ENCODE data around the gene FHOD3.

Gene FHOD3

DNA sequence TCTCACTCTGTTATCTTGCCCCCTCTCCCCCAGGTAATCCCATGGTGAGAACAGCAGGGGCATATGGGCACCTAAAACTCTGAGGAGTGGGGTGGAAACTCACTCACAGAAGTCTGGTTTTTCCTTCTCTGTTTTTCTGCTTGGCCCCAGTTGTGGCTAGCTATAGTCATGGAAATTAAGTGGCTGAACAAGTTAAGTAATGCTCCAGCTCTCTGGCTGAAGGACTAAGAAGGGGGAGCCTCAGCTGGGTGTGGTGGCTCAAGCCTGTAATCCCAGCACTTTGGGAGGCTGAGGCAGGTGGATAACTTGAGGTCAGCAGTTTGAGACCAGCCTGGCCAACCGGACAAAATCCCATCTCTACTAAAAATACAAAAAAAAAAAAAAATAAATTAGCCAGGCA is 270.3 kb downstream of the FHOD3 start:
- DNase-seq, result no peak

DNA sequence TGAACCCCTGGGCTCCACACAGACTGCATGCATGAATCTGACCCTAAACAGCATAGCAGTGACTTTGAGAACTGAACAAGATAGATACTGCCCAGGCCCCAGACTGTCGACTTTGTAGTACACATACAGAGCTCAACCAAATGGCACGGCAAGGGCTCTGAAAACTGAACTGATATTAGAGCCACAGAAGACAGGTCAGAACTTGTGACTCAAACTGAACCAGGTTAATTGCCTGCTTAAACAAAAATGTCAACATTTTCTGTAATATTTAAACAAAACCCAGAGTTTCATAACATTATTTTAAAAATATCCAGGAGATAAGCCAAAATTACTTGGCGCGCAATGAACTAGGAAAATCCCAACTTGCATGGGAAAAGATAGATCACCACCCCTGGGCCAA is 271.0 kb downstream of the FHOD3 start:
- no peak for DNase-seq

DNA sequence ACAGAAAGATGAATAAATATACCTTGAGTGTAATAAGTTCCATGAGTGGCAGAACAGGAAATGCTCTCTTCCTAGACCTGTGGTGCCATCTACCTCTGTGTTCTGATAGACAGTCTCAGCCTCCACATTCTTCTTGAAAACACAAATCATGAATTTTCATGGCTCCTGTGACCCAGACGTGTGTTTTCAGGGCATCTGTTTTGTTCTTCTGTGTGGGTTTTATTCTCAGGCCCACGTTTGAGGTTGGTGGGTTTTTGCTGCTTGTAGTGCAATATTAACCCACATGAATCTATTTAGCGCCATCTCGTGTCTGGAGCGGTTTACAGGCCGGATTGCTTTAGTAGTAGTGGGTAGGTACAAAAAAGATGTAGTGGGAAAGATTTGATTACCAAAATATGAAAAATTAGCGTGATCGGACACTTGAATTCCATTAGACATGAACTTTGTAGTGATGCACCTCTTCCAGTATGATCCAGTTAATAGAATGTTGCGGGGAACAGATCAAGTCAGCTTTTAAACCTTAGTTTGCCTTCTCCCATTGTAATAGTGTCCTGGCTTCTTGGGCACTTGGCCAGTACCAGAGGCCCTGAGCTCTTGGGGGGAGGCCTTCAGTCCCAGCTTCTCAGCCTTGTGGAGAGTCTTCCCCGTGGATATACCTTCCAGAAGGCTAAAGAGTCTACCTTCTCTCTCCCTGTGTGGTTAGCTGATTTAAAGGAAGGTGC is 274.8 kb downstream of the FHOD3 start:
- DNase-seq, result no peak

DNA sequence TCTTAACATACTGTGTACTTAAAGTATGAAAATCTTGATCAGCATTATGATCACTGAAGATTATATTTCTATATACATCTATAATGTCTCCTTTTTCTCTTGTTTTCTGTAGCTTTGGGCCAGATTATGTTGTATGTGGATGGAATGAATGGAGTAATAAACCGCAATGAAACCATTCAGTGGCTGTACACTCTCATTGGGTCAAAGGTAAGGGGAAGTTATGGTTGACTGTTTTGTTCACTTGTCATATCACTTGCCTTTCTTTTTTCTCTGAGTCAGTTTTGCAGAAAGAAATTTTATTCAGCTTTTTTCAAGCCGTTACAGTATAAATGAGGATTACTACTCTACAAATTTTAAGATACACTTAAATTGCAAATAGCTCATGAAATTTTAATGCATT is 278.8 kb downstream of the FHOD3 start:
- DNase-seq, result no peak

DNA sequence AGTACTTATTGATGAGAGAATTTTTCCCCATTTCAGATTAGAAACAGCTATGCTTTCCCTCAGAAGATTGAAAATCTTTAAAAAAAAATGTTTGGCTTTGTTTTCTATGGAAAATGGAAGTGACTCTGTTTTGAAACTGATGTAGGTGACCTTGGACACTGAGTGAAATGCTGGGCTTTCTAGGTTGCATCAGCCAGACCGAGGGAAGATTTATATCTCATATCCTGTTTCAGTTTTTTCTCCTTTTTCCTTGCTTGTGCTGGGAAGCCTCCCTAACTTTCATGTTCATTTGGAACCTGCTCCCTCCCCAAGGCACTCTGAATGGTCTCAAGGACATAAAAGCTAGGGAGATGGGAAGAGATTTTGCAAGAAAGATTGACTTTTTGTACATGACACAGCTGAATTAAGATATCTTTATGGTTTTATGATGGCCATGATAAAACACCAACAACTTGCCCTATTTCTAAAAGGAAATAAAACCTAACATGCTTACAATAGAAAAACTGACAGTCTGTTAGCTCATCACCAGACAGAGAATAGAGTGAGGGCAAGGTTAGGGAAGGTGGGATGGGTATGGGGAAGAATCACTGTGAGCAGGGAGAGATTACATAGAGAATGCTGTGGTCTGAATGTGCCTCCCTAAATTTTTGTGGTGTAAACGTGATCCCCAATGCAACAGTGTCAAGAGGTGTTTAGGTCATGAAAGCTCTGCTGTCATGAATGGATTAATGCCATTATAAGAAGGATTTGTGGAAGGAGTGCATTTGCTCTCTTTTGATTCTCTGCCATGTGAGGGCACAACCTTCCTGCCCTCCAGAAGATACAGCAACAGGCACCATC is 281.6 kb downstream of the FHOD3 start:
- no peak for DNase-seq

DNA sequence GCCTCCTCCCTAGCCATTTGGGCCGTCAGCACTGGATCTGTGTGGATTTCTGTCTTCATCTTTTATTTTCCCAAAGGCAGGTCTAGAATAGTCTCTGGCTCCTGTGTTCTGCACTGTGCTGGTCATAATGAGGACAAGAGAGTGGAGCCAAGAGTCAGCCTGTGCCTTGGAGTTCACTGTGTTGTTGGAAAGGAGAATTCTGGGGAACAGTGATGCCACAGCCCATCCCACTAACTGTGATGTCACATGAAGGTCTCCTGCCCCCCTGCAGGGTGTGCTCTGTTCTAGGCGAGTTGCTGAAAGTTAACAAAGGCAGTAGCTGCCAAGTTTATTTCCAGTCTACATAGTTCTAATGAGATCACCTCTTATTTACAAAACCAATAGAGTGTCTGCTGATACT is 282.8 kb downstream of the FHOD3 start:
- DNase-seq, result no peak

DNA sequence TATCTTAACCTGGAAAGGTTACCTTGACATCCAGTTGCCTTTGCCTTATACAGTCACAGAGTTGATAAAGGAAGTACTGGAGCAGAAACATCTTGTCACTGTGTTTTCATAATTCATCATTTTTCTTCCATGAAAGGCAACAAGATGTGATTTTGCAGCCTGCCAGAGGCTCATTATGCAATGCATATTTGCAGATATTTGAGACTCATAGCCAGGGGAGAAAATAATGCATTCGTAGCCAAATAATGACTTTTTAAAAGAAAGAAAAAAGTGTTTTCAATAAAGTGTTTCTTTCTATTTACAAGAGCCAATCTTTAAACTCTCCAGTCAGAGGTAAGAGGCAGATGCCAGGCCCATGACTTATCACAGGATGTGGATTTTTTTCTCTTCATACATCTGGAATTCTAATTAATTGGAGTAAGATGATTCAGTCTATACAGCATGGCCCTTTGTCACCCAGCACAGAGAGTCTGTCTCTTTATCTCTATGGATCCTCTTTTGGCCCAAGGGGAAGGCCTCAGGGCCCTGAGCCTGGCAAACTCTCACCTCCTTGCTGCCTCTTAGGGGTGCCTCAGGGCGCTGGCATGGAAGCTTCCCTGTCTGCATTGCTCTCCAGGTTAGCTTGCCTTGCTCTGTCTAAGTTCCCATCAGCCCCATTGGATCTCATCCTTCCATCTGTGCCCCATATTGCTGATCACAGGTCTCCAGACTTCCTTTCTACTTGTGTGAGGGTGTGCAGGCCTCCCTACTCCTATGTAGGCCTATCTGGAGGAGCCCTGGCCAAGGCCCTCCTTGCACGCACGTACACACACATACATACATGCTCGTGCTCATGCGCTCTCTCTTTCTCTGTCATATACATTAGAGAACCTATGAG is 283.6 kb downstream of the FHOD3 start:
- DNase-seq, result no peak

DNA sequence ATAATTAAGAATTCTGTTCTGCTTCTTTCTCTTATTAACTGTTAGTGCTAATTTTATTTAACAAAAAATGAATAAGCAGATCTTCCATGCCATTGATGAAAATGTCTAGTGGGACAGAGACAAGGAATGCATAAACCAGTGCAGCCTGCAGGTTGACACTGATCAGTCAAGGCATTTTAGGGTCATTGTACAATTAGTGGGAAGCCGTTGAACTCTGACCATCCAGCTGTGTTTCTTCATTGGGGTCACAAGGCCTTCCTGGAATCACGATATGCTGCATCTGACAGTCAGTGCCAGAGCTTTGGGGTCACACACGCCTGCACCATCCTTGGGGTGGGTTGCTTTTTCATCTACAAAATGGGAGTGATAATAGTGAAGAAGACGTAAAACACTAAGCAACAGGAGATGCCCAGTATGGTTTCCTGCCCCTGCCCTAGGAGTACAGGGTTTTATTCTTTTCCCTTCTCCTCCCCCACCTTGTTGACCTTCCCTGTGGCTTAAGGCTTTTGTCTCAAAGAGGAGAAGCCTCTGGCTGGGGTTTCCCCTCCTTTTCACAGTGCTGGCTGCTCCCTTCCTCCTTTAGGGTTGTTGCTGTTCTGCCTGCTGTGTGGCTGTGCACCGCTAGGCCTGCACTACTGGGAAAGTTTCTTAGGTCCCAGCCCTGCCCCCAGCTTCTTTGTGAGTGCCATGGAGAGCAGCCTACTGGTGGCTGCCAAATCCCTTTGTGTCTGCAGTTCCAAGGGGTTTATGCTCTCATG is 285.7 kb downstream of the FHOD3 start:
- DNase-seq, result no peak

DNA sequence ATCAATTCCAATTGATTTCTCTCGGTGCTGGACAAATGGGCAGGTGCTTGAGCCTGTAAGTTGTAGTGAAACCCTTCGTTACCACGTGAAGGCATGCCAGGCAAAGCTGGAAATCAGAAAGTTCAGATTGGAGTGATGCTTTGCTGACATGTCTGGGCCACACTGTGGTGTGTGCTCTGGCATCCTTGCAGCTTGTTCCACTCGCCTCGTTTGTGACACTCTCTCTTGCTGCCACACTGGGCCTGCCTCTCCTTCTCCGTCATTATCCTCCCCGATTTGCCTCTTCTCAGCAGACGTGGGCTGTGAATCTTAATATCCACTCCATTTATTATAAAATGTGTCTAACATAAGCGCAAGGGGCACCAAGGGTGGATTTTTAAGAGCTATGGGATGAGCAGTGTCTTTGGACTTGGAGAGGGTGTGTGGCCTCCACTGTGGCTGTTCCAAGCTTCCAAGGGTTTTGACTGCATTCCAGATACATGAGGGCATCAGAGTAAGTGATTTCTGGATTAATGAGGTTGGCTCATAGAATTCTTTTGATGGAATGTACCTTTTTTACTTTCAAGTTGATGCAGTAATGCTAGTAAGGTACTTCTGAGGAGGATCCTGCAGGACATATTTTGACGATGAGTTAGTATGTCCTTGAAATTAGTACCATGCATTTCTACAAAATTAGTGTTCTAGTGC is 292.5 kb downstream of the FHOD3 start:
- no peak for DNase-seq

DNA sequence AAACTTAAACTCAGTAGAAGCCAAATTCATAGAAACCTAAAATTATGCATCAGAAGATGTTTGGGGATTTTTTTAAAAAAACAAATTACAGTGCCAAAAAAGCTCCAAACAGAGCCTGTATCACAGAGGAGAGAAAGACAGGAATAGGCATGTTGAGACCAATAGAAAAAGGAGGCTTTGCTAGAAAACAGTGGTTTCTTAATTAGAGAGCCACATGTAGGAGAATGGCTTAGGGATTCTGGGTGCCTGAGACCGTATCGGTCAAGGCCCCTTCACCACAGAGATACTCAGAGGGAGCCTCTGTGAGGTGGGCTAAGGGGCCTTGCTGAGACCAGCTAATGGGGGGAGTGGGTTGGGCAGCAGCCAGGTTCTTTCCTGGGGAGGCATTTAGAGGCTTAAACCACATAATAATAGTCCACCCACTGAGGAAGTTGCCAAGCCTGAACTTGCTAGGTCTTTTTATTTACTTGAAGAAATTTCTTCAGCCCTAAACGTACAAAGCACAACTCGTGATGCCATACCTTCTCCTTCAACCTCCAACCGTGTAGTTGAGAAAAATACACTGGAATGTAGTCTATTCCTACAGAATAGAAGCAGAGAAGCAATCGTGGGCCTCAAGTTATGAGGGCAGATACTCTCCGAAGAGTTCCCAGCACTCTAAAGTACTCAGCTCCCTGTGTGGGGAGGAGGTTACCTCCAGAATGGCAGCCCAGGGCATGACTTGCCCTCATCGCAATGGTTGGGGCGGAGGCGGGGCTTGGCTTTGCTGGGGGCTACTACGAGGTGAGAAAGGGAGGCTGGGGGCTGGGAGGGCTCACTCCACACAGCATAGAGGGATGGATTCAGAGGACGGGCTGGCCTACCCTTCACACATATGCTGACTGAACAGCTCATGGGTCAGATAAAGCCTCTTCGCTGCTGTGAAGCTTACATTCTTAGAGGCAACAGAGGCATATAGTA is 293.4 kb downstream of the FHOD3 start:
- DNase-seq, result no peak

DNA sequence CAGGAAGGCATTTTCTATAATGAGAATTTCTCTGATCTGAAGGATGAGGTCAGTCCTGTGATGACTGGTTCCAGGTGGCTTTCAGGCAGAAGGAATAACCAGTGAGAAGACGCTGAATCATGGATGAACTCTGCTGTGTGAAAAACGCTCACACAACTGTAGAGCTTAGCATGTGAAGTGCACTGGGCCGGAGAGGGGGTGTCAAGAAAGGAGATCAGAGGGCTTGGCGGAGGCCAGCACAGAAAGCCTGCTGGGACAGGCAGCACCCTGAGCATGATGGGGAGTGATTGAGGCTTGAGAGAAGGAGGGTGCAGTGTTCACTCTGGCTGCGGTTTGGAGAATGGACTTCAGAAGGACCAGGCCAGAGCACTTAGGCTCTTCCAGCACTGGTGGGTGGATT is 294.8 kb downstream of the FHOD3 start:
- DNase-seq, result no peak

DNA sequence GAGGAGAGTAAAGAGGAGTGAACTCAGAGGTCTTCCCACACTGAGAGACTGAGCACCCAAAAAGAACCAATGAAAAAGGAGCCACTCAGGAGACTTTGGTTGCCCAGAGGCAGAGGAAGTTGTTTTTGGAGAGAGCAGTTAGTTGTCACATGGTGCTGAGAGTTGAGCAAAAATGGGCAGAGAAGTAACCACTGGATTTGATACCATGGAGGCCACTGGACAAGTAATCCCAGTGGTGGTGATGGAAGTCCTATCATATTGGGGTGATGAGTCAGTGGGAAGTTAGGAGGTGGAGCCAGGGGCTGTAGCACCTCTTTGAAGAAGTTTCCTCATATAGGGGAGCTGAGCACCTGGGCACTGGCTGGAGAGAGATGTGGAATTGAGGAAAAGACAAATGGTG is 295.5 kb downstream of the FHOD3 start:
- DNase-seq, result no peak

DNA sequence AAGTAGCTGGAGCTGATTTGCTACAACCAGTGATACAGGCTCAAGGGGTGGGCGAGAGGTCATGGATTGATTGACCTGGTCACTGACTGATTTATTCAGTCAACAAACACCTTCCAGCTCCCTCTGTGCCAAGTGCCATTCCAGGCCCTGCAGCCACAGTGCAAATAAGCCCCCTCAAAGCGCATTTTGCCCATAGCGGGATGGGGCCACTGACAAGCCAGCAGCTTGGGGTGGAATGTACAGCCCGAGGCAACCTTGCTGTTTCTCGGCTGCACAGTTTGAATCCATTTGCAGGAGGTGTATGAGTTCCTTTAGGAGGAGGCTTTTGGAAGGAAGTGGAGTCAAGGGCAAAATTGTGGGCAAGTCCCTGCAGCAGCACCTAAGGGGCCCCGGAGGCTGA is 296.1 kb downstream of the FHOD3 start:
- DNase-seq, result no peak

DNA sequence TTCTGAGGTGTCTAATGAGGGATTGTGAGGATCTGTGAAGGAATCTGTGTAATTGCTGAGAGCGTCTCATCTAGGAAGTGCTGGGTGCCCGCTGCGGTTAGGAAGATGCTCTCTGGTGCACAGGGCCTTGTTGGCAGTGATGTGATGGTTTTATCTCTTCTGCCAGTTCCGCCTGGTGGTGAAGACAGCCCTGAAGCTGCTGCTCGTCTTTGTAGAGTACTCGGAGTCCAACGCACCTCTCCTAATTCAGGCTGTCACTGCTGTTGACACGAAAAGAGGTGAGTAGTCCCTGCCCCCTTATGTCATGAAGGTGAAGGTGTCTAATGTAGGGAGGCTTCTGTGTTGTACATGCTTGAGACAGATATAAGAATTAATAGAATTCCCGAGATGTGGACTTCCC is 297.1 kb downstream of the FHOD3 start:
- DNase-seq, result no peak

DNA sequence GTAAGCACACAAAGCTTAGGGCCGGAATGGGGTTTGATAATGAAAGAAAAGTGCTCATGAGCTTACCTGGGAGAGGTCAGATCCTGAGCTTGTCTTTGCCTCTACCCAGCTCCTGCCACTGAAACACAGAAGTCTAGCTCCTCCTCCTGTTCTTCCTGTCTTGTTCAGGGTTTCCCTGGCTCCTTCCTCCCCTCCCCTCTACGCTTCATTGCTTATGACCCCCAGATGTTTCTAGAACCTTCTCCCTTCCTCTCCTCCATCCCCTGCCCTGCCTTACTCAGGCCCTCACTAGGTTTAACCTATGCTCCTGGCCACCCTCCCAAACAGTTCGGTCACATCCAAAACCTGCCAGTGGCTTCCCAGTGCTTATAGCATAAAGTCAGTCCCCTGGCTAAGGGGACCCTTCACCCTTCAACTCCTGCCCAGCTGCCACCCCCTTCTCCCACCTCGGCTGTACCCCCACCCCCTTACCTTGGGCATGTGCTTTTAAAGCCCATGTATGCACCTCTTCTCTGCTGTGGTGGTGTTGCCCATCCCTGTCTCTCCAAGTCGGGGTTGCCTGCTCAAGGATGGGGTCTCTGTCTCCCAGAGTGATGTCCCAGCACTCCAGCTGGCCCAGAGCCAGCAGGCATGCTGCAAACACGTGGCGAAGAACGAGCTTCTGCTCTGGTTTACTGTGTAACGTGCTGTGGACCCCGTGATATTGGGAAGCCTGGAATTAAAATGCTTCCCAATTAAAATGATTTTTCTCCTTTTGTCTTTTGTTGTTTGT is 297.7 kb downstream of the FHOD3 start:
- DNase-seq, result no peak

DNA sequence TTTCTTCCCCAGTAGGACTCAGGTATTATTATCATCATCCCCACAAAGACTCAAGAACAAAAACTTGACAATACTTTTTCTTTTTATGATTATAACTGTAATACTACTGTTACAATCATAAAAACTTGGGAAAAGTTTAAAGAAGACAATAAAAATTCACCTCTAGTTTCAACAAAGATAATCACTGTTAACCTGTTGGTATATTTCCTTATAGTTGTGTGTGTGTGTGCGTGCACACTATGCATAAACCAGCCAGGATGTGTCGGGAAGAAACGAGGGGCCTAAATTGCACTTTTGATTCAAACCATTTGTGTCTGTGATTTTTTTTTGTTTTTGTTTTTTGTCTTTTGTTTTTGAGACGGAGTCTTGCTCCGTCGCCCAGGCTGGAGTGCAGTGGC is 298.3 kb downstream of the FHOD3 start:
- no peak for DNase-seq

DNA sequence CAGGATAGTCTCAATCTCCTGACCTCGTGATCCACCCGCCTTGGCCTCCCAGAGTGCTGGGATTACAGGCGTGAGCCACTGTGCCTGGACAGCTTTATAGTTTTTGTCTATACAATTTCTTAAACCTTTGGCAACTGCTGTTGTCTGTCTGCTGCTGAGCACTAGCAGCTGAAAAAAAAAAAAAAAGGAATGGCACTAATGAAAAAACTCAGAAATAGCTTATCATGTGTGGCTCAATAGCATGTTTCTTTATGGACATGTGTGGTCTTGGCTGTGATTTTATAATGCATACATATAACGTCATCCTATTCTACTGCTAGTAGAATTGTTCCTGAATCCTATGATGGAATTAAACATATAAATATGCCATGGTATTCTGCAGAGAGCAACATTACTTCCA is 300.1 kb downstream of the FHOD3 start:
- no peak for DNase-seq

DNA sequence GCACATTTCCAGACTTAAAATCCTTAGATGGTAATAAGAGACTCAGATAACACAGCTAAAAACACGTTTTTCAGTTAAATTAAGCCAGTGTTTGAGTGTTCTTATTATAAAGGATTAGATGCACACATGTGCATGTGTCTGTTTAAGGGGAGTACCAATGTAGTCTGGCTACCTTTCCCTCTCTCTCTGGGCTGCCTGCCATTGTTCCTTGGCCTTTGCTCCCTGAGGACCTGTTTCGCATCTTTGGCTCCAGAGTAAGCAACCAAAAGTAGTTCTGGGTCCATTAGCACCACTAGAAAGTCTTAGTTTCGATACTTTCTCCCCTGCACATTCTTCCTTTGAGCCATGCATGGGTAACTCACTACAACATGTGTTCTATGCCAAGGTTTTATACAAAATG is 303.0 kb downstream of the FHOD3 start:
- DNase-seq, result no peak

DNA sequence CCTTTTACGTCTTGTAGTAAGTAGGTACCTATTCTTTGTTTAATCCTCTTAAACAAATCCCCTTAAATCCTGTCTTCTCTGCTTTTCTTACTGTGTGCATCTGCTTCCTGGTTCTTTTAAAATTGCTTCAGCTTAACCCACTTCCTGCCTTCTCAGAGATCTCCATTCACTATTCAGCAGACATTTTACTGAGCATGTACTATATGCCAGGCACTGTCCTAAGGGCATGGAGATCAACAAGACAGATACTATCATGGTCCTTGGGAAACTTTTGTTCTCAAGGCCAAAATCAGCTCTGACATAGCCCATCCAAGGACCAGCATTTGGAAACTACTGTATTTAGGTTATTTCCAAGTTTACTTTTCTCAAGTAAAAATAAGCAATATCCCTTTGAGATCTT is 303.8 kb downstream of the FHOD3 start:
- DNase-seq, result no peak

DNA sequence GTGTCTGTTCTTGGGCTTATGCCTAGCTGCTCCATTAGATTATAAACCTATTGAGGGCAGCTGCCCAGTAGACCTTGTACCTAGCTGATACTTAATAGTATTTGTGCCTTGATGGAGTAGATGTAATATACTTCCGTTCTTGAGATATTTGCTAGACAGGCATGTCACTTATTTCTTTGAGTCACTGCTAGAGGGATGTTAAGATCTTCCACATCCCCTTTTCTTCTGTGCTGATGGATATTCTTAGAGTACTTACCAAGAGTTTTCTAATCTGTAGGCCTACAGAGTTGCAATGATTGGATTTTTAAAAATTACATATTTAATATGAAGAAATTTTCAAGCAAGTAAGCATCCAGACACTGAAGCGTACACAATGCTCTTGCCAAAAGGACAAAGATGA is 304.6 kb downstream of the FHOD3 start:
- DNase-seq, result no peak

Data from NCI-H510A (cell line).